Dermis microvascular lymphatic vessel endothelial cell (primary cell): Measurements from ENCODE around the gene PARD6B. TPM values are rescaled to one million over a fixed set of nuclear protein-coding genes. Genes with fewer than 3 reads are reported as not detected.
"Not testable (repeated sequence)": the region's sequence is repeated elsewhere in the genome, so short reads cannot be mapped to it uniquely, and the experiment has no call there.

Source experiments
- DNase-seq, 2 donors: peaks; one replicate each; pipeline versions ENCODE4 v3.0.0 to v3.0.0-alpha.2; 2010; ENCODE audit warnings: low read depth in 2 of 2
- total RNA-seq: library from RNA; depleted of rRNA; stranded (reverse); fragments of >200 nt; gene quantifications from 2 replicates; pipeline ENCODE4 v1.2.1, GENCODE V29; 2014

PARD6B gene, protein sequence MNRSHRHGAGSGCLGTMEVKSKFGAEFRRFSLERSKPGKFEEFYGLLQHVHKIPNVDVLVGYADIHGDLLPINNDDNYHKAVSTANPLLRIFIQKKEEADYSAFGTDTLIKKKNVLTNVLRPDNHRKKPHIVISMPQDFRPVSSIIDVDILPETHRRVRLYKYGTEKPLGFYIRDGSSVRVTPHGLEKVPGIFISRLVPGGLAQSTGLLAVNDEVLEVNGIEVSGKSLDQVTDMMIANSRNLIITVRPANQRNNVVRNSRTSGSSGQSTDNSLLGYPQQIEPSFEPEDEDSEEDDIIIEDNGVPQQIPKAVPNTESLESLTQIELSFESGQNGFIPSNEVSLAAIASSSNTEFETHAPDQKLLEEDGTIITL
- total RNA-seq: 0.39 and 0.51 TPM in 2 replicates

DNA sequence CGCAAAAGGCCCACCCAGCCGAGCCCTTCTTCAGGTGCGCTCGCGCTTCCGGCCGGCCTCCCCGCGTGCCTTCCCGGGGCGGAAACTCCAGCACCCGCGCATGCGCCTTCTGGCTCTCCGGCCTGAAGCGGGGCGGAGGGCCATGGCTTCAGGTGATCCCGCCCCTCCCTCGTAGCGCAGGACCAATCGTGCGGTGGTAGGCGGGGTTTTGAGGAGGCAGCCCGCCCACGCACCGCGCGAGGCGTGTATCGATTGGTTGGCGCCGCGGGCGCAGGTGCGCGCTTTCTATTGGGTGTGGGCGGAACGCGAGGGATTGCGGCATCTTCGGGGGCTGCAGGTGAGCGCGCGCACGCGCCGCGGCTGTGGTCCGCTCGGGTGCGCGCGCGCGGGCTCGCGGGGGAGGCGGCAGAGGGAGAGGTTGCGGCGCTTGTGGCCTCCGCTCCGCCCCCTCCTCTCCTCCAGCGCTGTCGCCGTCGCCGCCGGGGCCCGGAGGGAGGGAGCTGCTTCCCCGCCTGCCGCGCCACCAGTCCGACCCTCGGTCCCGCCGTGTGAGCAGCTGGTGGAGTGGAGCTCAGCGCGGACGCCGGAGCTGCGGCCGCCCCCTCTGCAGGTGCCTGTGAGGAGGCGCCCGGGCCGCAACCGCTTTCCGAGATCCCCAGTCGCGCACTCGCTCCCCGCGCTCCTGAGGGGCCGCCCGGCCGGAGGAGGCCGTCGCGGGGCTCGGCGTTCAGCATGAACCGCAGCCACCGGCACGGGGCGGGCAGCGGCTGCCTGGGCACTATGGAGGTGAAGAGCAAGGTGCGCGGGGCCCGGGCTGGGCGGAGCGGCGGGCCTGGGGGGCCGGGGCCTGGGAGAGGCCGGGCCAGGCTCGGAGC, at the start of gene PARD6B:
TSS of gene PARD6B (plus strand) at position 526 of the 875 bp plus-strand sequence. CDS start at position 733, 207 bp downstream.
- peak; percentile 69 to 90 for DNase-seq

GRCh38 chr20:50682065-50682464, 49.3 kb upstream of the PARD6B start:
- DNase-seq: no peak

GRCh38 chr20:50682947-50683530, 48.3 kb upstream of the PARD6B start:
- DNase-seq: no peak

GRCh38 chr20:50683570-50683969, 47.8 kb upstream of the PARD6B start:
- no peak for DNase-seq

- DNase-seq: no peak
Observed at GRCh38 chr20:50686821-50687220, 44.6 kb upstream of the PARD6B start.

- no peak for DNase-seq
Observed at GRCh38 chr20:50688256-50688975, 43.0 kb upstream of the PARD6B start.

DNA sequence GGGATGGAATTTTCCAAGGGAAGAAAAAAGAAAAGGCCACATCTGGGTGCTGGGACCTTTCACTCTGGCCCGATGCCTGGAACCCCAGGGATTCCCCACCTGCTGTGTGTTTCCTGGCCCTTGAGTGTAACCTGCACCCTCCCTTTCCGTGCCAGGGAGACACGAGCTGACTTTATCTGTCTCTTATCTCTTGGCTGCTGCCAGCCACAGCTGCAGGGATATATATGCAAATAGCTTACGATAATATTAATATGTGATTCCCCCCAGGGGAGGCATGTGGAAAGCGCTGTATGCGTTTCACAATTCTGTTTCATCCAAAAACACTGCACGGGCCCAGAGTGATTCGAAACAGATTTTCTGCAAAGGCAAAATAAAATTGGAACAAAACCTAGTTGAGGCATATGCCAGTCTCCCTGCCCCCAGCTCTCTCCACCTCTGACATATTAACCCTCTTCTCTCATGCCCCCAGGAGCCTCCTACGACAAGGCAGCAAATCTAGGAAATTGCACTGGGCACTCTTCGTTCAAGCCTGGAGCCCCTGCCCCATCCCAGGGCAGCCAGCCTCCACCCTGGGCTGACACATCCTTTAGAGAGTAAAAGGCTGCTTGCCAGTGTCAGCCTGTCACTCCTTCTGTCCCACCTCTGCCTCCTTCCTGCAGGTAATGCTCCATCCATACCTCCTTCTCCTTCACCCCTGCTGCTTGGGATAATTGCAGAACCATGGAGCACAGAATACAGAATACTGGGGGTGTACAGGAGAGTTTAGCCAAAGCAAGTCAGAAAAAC, 41.3 kb upstream of the PARD6B start:
- DNase-seq: peak in 1 of 2 donors; percentile 5

DNA sequence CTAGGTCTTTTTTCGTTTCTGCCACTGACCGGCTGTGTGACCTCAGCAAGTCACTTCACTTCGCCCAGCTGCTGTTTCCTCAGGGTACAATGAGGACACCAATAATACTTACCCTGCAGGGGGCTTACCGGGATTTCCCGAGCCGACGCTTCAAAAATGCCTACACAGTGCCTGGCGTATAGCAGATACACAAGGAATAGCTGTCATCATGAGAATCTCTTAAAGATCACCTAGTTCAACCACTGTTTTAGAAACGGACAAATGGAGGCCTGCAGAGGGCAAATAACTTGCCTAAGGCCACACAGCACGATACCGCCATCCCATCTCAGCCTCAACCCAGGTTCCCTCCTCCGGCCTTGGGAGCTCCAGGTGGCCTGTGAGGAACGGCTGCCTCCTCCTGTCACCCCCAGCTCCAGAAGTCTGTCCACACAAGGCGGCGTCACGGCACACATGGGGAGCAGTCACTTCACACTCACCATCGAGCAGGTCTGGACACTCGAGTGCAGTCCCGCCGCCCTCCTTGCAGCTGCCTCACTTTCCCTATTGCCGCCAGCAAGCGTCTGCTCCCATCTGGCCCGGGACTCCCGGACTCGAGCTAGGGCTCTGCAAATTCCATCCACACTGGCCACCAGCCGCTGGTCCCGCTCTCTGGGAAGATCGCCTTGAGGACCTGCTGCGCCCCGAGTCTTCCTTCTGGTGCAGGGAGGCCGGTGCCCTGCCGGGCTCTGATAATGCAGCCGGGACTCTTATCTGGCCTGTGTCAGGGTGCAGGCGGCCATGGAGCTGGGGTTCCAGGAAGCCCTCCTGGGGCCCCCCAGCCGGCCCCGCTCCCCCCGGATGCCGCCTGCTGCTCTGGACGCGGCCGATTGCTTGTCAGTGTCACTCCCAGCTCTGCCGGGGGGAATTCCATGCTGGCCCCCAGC, 40.5 kb upstream of the PARD6B start, which contains the start of gene RIPOR3:
TSS of gene RIPOR3 (minus strand) at position 893 of the 923 bp plus-strand sequence. CDS start at position 479, 414 bp downstream.
- no peak for DNase-seq

GRCh38 chr20:50691573-50692551, 39.5 kb upstream of the PARD6B start:
- DNase-seq: no peak

DNA sequence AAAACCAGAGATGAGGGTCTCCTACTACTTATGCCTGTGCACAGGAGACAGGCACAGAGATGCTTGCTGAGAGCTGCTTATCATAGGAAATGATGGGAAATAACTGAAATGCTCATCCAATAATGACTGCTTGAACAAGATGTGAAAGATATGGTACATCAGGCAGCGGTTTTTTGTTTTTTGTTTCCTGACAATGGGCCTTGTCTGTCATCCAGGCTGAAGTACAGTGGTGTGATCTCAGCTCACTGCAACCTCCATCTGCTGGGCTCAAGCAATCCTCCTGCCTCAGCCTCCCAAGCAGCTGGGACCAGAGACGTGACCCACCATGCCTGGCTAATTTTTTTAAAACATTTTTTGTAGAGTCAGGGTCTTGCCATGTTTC, 38.8 kb upstream of the PARD6B start:
- DNase-seq: no peak

- no peak for DNase-seq
Observed at GRCh38 chr20:50693001-50693400, 38.4 kb upstream of the PARD6B start.

DNA sequence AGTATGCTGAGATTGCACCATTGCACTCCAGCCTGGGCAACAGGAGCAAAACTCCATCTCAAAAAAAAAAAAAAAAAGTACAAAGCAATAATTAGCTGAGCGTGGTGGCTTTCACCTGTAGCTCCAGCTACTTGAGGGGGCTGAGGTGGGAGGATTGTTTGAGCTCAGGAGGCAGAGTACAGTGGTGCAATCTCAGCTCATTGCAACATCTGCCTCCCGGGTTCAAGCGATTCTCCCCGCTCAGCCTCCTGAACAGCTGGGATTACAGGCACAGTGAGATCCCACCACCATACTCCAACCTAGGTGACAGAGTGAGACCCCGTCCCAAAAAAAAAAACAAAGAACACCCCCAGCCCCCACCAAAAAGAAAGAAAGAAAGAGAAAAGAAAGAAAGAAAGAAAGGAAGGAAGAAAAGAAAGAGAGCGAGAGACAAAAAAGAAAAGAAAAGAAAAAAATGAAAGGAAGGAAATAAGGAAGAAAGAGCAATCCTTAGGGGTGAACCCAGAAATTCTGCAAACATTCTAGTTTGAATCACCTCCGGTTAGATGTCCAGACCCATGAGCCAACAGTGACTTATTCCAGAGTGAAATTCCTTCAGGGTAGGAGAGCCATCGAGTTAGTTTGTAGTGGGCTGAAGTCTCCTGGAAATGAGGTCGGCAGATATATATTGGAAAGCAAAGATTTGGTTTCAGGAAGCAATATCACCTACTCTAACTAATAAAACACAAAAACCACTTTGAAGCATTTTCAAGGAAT, 36.8 kb upstream of the PARD6B start:
- no peak for DNase-seq

GRCh38 chr20:50695135-50695872, 36.1 kb upstream of the PARD6B start:
- DNase-seq: no peak

GRCh38 chr20:50698255-50698654, 33.1 kb upstream of the PARD6B start:
- not testable (repeated sequence) for DNase-seq

DNA sequence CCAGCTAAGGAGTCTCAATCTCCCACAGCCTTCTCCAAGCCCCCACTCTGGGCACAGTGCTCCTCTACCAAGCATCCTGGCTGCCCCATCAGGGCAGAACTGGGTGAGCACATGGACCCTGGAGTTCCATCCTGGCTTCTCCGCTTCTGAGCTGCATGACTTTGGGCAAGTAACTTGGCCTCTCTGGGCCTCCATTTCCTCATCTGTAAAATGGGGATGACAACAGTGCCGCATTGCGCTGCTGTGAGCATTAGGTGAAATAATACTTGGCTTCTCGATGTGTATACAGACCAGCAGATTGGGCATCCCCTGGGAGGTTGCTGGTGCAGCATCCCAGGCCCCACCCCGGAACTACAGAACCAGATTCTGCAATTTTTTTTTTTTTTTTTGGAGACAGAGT, 31.7 kb upstream of the PARD6B start:
- no peak for DNase-seq

- no peak for DNase-seq
Observed at GRCh38 chr20:50701041-50701963, 30.1 kb upstream of the PARD6B start.
